HG02759 (cell line): ENCODE results near the gene SPINT4.
"Not testable (repeated sequence)": the region's sequence is repeated elsewhere in the genome, so short reads cannot be mapped to it uniquely, and the experiment has no call there.

Experiments used
- ATAC-seq: cut with Tn5 transposase; IDR thresholded peaks from one replicate; pipeline ENCODE4 v1.9.1; 2021; ENCODE audit warnings: mild to moderate bottlenecking, moderate library complexity; ENCODE audit not compliant: unreplicated experiment

The SPINT4 gene

GRCh38 chr20:45764618-45765282 lies 42.6 kb downstream of the SPINT4 start:
- not testable (repeated sequence) for ATAC-seq

DNA sequence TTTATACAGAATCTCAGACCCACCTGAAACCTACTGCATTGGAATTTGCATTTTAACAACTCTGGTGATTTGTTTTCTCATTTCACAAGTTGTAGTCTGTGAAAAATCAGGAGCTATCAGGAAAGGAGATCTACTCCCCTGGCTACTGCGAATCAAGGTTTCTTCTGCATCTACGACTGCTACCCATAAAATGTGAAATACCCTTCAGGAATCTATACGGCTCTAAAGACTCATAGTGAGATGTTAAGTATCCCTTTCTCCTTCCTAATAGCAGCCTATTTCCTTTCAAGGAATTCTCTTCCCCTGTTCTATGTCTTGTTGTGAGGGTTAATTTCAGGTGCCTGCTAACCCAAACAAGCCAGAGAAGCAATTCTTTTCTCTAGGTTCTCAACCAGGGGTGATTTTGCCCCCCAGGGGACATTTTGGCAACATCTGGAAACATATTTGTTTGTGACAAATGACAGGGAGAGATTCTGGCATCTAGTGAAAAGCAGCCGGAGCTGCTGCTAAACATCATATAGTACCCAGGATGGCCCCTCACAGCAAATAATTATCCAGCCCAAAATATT lies 43.2 kb downstream of the SPINT4 start:
- no peak for ATAC-seq

- ATAC-seq: no peak
Observed at GRCh38 chr20:45765980-45766379, 43.8 kb downstream of the SPINT4 start.

- no peak for ATAC-seq
Observed at GRCh38 chr20:45768479-45768878, 46.3 kb downstream of the SPINT4 start.

DNA sequence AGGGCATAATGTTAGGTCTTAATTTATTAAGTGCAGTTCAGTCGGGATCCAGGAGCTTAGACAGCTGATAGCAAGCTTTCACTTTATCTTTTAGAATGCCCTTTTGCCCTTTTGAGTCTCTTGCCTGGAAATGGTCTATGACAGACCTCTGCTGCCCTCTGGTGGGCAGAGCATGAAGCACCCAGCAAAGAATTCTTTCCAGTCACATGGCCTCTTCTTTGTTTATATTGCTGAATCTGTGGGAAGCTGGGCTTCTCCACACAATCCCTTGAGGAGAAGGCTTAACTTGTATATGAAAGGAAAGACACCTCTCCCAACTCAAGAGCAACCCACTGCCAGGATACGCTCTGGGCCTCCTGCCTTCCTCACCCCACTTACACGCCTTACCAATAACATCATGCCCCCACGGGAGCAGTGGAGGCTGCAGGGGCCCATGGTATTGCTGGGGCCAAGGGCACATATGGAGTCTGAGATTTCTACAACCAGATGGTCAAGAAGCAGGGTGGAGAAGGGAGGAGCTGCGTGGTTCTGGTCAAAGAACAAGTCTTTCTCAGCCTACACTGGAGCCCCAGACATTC lies 49.1 kb downstream of the SPINT4 start:
- no peak for ATAC-seq

- ATAC-seq: no peak
Observed at GRCh38 chr20:45772693-45773092, 50.5 kb downstream of the SPINT4 start.

DNA sequence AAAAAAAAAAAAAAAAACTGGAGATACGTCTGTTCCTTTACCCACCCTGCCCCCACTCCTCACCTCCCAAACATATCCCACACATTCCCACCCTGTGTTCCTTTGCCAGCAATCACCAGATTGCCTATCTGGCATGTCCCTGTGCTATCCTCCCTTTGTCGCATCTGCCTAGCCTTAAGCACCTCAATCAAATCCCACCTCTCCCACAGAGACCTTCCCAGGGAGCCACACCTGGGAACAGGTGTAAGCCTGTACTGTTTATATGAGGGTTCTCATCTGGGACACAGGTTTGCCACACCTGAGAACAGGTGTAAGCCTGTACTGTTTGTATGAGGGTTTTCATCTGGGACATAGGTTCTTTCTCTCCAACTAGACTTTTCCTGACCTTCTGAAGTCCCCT lies 52.8 kb downstream of the SPINT4 start:
- ATAC-seq: no peak

- no peak for ATAC-seq
Observed at GRCh38 chr20:45775411-45775810, 53.3 kb downstream of the SPINT4 start.
